GM19351 (cell line): Measurements from ENCODE around the gene ATP8A2.
"Not testable (repeated sequence)": the region's sequence is repeated elsewhere in the genome, so short reads cannot be mapped to it uniquely, and the experiment has no call there.

Experiments used
- ATAC-seq: cut with Tn5 transposase; IDR thresholded peaks from one replicate; pipeline ENCODE4 v1.9.1; 2021; ENCODE audit warnings: mild to moderate bottlenecking, moderate library complexity; ENCODE audit not compliant: unreplicated experiment

ATP8A2 gene

DNA sequence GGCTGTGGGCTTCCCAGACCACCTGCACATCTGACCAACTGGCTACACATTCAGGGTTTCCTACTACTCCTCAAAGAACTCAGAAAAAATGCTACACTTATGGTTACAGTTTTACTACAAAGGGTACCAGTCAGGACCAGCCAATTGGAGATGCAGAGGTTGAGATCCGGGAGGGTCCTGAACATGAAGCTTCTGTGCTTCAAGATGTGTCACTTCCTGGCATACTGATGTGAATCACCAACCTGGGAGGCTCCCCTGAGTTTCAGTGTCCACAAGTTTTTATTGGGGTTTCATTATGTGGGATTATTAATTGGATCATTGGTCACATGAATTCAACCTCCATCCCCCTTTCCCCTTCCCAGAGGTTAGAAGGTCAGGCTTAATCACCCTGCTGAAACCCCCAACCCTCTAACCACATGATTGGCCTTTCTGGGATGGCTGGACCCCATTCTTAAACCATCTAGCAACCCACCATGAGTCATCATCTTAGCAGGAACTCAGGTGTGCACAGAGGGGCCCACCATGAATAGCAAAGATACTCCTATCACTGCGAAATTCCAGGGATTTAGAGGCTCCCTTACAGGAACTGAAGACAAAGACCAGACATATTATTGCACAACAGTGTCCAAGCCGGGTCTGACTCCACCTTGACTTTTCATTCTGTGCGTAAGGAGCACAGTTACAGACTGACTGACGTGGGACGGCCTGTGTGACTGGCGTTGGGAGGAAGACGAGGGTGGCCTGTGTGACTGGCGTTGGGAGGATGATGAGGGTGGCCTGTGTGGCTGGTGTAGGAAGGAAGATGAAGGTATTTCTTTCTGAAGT, 90.7 kb downstream of the ATP8A2 start:
- ATAC-seq: no peak

GRCh38 chr13:25463496-25463895, 91.7 kb downstream of the ATP8A2 start:
- ATAC-seq: no peak

DNA sequence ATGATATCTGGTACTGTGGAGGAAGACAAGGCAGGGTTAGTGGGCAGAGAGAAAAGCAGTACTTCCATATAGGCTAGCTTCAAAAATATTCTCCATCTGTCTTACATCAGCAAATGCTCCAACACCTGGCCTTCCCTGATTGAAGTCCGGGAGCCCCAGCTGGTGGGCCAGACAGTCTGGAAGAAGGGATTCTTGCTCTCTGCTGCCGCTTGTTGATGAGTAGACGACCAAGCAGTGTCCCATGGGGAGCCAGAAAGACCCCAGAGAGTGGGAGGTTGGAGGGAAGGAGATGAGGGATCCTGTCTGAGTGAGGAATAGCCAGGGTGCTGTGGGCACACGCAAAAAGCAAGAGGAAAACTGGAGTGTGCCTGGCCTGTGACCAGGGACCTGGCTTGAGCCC, 95.1 kb downstream of the ATP8A2 start:
- ATAC-seq: no peak

- no peak for ATAC-seq
These were observed 96.8 kb downstream of the ATP8A2 start for GRCh38 chr13:25468325-25469168.

DNA sequence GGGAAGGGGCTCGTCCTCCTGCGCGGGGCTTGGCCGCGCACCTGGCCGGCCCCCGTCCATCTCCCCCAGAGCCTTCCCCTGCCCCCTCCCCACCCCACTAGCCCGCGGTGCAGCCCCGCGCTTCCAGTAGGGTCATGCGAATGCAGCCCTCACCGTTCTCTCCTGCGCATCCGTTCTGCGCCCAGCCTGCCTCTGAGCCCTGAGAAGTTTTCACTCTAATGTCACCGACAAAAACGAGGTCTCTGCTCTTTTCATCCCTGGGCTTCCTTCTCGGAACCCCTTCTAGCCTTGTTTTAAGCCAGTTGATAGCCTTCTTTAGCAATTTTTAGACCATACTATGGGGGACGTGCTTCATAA, 97.4 kb downstream of the ATP8A2 start:
- no peak for ATAC-seq

DNA sequence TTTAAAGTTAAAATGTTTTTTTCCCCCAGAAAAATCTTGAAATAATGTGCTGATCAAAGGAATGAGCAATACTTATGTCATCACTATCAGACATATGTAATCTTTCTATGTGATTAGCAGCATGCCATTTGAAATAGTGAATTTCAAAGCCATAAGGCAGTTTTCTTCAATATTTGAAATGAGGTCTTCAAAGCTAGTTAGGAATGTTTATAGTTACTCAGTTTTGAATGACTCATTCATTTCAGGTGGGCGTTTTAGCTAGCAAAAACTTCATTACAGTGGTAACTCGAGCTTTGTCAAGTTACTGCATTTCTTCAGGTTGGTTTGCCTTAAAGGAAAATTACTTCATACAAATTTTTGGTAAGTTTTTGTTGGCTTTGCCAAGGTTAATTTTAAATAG, 102.1 kb downstream of the ATP8A2 start:
- no peak for ATAC-seq

DNA sequence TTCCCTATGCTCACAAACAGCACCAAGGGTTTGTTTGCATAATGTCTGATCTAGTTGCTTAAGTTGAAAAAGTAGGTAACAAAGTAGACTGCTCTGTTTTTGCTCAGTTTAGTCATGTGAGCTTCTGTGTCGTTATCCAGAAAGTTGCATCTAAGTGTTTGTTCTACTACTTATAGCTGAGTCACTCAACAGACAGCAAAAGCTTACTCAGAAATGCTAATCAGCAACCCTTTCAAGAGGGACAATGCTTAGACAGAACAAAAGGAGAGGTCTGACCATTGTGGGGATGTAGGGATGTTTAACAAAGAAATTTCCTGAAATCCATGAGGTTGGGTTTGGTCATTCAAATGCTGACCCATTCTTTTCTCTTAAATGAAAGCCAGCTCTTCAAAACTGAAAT, 106.4 kb downstream of the ATP8A2 start:
- ATAC-seq: no peak

DNA sequence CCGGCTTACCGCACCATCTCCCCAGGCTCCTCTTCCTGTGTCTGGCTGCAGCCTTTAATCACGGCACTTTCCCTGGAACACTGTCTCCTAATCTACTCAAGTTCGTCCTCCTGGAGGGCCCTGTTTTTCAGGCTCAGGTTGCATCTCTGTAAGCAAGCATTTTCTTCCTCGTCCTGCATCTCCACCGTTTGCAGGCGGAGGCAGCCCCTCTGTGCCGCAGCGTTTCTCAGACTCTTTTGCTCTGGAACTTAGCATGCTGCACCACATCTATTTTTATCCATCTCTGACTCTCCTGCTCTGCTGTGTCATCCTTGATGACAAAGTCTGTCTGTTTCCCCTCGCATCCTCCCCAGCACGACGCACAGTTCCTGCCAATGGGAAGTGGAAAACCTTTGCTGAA, 117.5 kb downstream of the ATP8A2 start:
- ATAC-seq: no peak

GRCh38 chr13:25490236-25490635, 118.5 kb downstream of the ATP8A2 start:
- ATAC-seq: no peak

- ATAC-seq: no peak
These were observed 122.3 kb downstream of the ATP8A2 start for GRCh38 chr13:25493931-25494640.

DNA sequence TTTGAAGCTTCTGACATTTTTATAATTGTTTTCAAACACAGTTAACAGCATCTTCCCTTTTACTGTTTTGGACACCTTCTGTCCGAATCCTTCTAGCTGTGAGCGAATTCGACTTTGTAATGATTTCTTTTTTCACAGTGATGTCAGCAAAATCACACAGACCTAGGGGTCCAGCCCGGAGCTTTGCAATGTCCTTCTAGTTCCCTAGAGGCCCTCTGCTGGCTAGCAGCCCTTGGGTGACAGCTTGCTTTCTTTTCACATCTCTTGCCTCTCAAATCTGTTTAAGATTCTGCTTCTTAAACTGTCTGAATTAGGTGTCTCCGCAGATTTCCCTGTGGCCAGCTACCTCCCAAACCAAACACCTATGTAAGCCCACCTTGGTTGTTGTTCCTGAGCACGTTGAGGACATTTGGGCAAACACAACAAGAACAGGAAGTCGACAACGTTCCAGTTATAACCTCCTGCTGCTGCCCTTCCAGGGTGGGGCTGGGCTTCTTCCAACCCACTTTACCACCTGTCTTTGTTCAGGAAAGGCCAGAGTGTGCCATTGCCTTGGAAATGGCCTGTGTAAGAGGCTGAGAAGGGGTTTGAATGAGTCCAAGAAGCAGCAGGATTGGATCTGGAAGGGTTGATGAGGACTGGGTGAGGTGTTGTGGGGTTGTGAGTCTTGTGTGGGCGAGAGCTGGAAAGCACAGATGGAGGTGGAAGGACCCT, 123.1 kb downstream of the ATP8A2 start:
- ATAC-seq: no peak

GRCh38 chr13:25501231-25501630, 129.5 kb downstream of the ATP8A2 start:
- ATAC-seq: no peak

- ATAC-seq: no peak
These were observed 130.3 kb downstream of the ATP8A2 start for GRCh38 chr13:25502031-25502430.

- ATAC-seq: no peak
These were observed 130.8 kb downstream of the ATP8A2 start for GRCh38 chr13:25502551-25502950.

DNA sequence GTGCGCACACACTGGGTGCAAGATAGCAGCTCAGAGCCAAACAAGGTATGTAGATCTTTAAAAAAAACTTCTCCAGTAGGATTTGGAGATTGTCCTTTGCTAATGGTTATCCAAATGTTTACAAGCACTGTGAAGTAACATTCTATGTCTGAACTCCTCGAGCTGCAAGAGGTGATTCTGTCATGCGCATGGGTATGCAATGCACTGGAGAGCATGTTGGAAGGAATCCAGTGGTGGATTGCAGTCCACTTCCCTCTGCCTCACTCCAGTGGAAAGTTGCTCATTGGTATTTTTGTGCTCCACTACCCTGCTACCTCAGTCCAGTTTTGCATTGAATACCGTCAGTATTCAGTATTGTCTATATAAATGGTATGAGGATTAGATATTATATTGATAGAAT, 132.1 kb downstream of the ATP8A2 start:
- no peak for ATAC-seq

DNA sequence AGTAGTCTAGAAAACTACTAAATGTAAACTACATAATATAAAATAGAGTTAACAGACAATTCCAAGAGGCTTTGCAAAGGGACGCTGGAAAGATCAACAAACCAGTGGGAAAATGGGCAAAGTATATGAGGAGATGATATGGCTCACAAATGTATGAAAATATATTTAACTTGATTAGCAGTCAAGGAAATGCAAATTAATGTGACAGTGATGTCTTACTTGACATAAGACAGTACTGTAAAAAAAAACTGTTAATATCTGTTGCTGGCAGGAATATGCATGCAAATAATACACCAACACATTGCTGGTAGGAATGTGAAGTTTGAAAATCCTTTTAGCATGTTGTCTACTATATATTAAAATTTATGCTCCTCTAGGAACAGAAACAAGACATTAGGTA, 136.1 kb downstream of the ATP8A2 start:
- no peak for ATAC-seq

DNA sequence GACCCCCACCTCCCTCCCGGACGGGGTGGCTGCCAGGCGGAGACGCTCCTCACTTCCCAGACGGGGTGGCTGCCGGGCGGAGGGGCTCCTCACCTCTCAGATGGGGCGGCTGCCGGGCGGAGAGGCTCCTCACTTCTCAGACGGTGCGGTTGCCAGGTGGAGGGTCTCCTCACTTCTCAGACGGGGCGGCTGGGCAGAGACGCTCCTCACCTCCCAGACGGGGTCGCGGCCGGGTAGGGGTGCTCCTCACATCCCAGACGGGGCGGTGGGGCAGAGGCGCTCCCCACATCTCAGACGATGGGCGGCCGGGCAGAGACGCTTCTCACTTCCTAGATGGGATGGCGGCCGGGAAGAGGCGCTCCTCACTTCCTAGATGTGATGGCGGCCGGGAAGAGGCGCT, 141.3 kb downstream of the ATP8A2 start:
- ATAC-seq: not testable (repeated sequence)

GRCh38 chr13:25518441-25518840, 146.7 kb downstream of the ATP8A2 start:
- no peak for ATAC-seq

GRCh38 chr13:25525884-25526283, 154.1 kb downstream of the ATP8A2 start:
- no peak for ATAC-seq

GRCh38 chr13:25528266-25528665, 156.5 kb downstream of the ATP8A2 start:
- ATAC-seq: no peak

DNA sequence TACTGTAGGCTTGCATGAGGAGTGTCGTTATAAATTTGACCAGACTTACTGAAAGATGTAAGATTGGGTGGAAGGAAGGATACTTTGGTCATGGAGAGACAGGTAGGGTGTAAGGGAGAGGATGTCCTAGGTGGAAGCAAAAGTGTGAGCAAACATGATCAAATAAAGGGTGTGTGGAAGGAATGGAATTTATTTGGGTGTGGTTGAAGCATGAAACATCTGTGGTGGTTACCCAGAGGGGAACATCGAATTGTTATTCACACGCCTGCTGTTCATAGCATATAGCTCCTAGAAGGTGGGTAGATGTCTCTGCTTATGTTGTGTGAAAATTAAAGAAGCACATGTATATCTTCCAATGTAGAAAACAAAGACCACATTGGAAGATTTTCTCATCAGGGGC, 157.7 kb downstream of the ATP8A2 start:
- no peak for ATAC-seq
